Vagina (tissue), 2 donors: Measurements from ENCODE around the gene PHLDA3. TPM values are rescaled to one million over a fixed set of nuclear protein-coding genes. Genes with fewer than 3 reads are reported as not detected.
A peak's percentile ranks its signal among the peaks of the same experiment; 100 is the strongest.
"Not testable (repeated sequence)": the region's sequence is repeated elsewhere in the genome, so short reads cannot be mapped to it uniquely, and the experiment has no call there.

Experiments
- DNase-seq, 2 donors: peaks; one replicate each; pipeline ENCODE4 v3.0.0-alpha.2; 2017; ENCODE audit errors: extremely low spot score in 2 of 2
- H3K27ac ChIP-seq: fragments of 200-600 bp; sonication (generic); one replicate; pipeline ENCODE4 v1.5.1; 2019
- H3K27me3 ChIP-seq: fragments of 200-600 bp; sonication (generic); one replicate; pipeline ENCODE4 v1.5.1; 2019
- H3K36me3 ChIP-seq, 2 donors: fragments of 200-600 bp; sonication (generic); one replicate each; pipeline ENCODE4 v1.5.1; 2017 to 2019
- H3K4me1 ChIP-seq: fragments of 200-600 bp; sonication (generic); one replicate; pipeline ENCODE4 v1.5.1; 2019
- H3K4me3 ChIP-seq, 2 donors: fragments of 200-600 bp; sonication (generic); 1 replicate in 1 of 2; 2 replicates in 1 of 2; pipeline ENCODE4 v1.5.1; 2016 to 2019
- H3K9me3 ChIP-seq: fragments of 200-600 bp; sonication (generic); one replicate; pipeline ENCODE4 v1.5.1; 2019
- CTCF ChIP-seq, 3 experiments: fragments of 450-650 bp in 2 of 3; fragments of 200-600 bp in 1 of 3; sonication (generic) in 1 of 3; IDR thresholded peaks; one replicate each; pipeline ENCODE4 v1.5.1; 2017 to 2019; ENCODE audit warnings: antibody characterized with exemption in 3 of 3, mild to moderate bottlenecking in 2 of 3, moderate library complexity in 2 of 3
- POLR2A ChIP-seq, 2 donors: fragments of 450-650 bp; IDR thresholded peaks; one replicate each; pipeline ENCODE4 v1.6.1; 2017; ENCODE audit warnings: antibody characterized with exemption in 2 of 2, mild to moderate bottlenecking in 2 of 2, moderate library complexity in 2 of 2
- POLR2AphosphoS5 ChIP-seq, 2 donors: sonication (generic); formaldehyde crosslinking; IDR thresholded peaks; one replicate each; pipeline ENCODE4 v1.9.0; 2017; ENCODE audit warnings: antibody characterized with exemption in 2 of 2, mild to moderate bottlenecking in 2 of 2, low read depth in 1 of 2; ENCODE audit not compliant: insufficient read depth in 1 of 2
- intact Hi-C: fragments of 100-400 bp; cut with DNase I; formaldehyde crosslinking; loops from one replicate; pipeline ENCODE4 v1.15.1; 2023
- total RNA-seq: library from RNA; depleted of rRNA; stranded (reverse); fragments of >200 nt; gene quantifications from one replicate; pipeline ENCODE4 v1.2.3, GENCODE V29; 2016

PHLDA3 gene
- total RNA-seq, 1 donor from 2014 or later: 80.5 TPM

GRCh38 chr1:201479201-201479730 is 10.3 kb upstream of the PHLDA3 start:
- TF ChIP-seq POLR2AphosphoS5 (IDR thresholded peaks at IDR 0.05; ENCODE audit: insufficient read depth in 1 of 2, low read depth in 1 of 2) (no peak), POLR2A (IDR thresholded peaks at IDR 0.05) (no peak), CTCF (IDR thresholded peaks at IDR 0.05) (no peak)
- Histone ChIP-seq H3K4me3 (no peak overlapping the region), H3K27ac (peak overlapping the region; percentile 83), H3K9me3 (no peaks in the 10 kb centered on the region), H3K27me3 (no peaks in the 10 kb centered on the region), H3K36me3 (peaks cover 0 to 5% of the 10 kb centered on the region in 2 donors), H3K4me1 (peaks cover 39% of the 10 kb centered on the region)
- intact Hi-C loops: no loop called here
- no peak for DNase-seq

GRCh38 chr1:201478666-201479065 is 9.7 kb upstream of the PHLDA3 start:
- H3K9me3 ChIP-seq, H3K27me3 ChIP-seq, intact Hi-C loops, H3K36me3 ChIP-seq, H3K4me3 ChIP-seq, DNase-seq: not testable (repeated sequence)
- Histone ChIP-seq H3K4me1 (peaks cover 39% of the 10 kb centered on the region), H3K27ac (peak overlapping the region; percentile 83)

- no peak for DNase-seq
- Histone ChIP-seq H3K27ac (peak overlapping the region; percentile 55), H3K27me3 (no peaks in the 10 kb centered on the region), H3K4me3 (no peak overlapping the region), H3K9me3 (no peaks in the 10 kb centered on the region), H3K36me3 (no peaks in the 10 kb centered on the region), H3K4me1 (peaks cover 31% of the 10 kb centered on the region)
- intact Hi-C loops: no loop called here
- peak in 1 of 2 donors; percentile 55 for TF ChIP-seq POLR2AphosphoS5 (IDR thresholded peaks at IDR 0.05; ENCODE audit: insufficient read depth in 1 of 2, low read depth in 1 of 2)
- TF ChIP-seq POLR2A (IDR thresholded peaks at IDR 0.05): no peak
These were observed 7.8 kb upstream of the PHLDA3 start for GRCh38 chr1:201476670-201477344.

- Histone ChIP-seq H3K27me3 (no peaks in the 10 kb centered on the region), H3K4me1 (peaks cover 28% of the 10 kb centered on the region), H3K4me3 (no peak overlapping the region), H3K36me3 (no peaks in the 10 kb centered on the region), H3K27ac (peak overlapping the region; percentile 55), H3K9me3 (no peaks in the 10 kb centered on the region)
- DNase-seq: no peak
- intact Hi-C loops: no loop called here
- no peak for TF ChIP-seq CTCF (IDR thresholded peaks at IDR 0.05)
- no peak for TF ChIP-seq POLR2AphosphoS5 (IDR thresholded peaks at IDR 0.05; ENCODE audit: insufficient read depth in 1 of 2, low read depth in 1 of 2)
- TF ChIP-seq POLR2A (IDR thresholded peaks at IDR 0.05): no peak
These were observed 7.1 kb upstream of the PHLDA3 start for GRCh38 chr1:201475915-201476669.

- no peak overlapping the region for H3K27ac ChIP-seq
- no peaks in the 10 kb centered on the region for H3K27me3 ChIP-seq
- intact Hi-C loops: no loop called here
- TF ChIP-seq POLR2A (IDR thresholded peaks at IDR 0.05): no peak
- no peak for TF ChIP-seq CTCF (IDR thresholded peaks at IDR 0.05)
- TF ChIP-seq POLR2AphosphoS5 (IDR thresholded peaks at IDR 0.05; ENCODE audit: insufficient read depth in 1 of 2, low read depth in 1 of 2): no peak
- no peaks in the 10 kb centered on the region for H3K9me3 ChIP-seq
- H3K4me1 ChIP-seq: peaks cover 22% of the 10 kb centered on the region
- H3K36me3 ChIP-seq: no peaks in the 10 kb centered on the region
- H3K4me3 ChIP-seq: no peak overlapping the region
- DNase-seq: no peak
These were observed 6.1 kb upstream of the PHLDA3 start for GRCh38 chr1:201475130-201475529.

GRCh38 chr1:201473296-201473695 is 4.3 kb upstream of the PHLDA3 start:
- H3K4me1 ChIP-seq: peaks cover 29% of the 10 kb centered on the region
- H3K27ac ChIP-seq: no peak overlapping the region
- intact Hi-C loops: no loop called here
- H3K36me3 ChIP-seq: no peaks in the 10 kb centered on the region
- DNase-seq: no peak
- TF ChIP-seq CTCF (IDR thresholded peaks at IDR 0.05) (no peak), POLR2AphosphoS5 (IDR thresholded peaks at IDR 0.05; ENCODE audit: insufficient read depth in 1 of 2, low read depth in 1 of 2) (no peak), POLR2A (IDR thresholded peaks at IDR 0.05) (no peak)
- no peaks in the 10 kb centered on the region for H3K27me3 ChIP-seq
- no peak overlapping the region for H3K4me3 ChIP-seq
- H3K9me3 ChIP-seq: no peaks in the 10 kb centered on the region

- peaks cover 35% of the 10 kb centered on the region for H3K4me1 ChIP-seq
These were observed 3.3 kb upstream of the PHLDA3 start for GRCh38 chr1:201472321-201472720.

More at GRCh38 chr1:201472321-201472720, 3.3 kb upstream of the PHLDA3 start:
- DNase-seq, H3K27me3 ChIP-seq, H3K9me3 ChIP-seq, intact Hi-C loops, H3K36me3 ChIP-seq, H3K4me3 ChIP-seq: not testable (repeated sequence)
- peak overlapping the region; percentile 46 for H3K27ac ChIP-seq
